GM21381 (cell line): ENCODE results near the gene WRNIP1.
"Not testable (repeated sequence)": the region's sequence is repeated elsewhere in the genome, so short reads cannot be mapped to it uniquely, and the experiment has no call there.

Experiments used
- ATAC-seq: cut with Tn5 transposase; IDR thresholded peaks from one replicate; pipeline ENCODE4 v1.9.1; 2021; ENCODE audit warnings: mild to moderate bottlenecking, moderate library complexity; ENCODE audit not compliant: unreplicated experiment

The WRNIP1 gene

GRCh38 chr6:2782825-2783187 lies 17.6 kb downstream of the WRNIP1 start:
- ATAC-seq, result no peak

GRCh38 chr6:2783188-2783963 lies 18.2 kb downstream of the WRNIP1 start:
- ATAC-seq, result no peak

GRCh38 chr6:2784061-2784460 lies 18.9 kb downstream of the WRNIP1 start:
- ATAC-seq, result no peak

GRCh38 chr6:2784930-2785329 lies 19.7 kb downstream of the WRNIP1 start:
- no peak for ATAC-seq

- ATAC-seq, result no peak
These were observed 21.1 kb downstream of the WRNIP1 start for GRCh38 chr6:2786269-2786668.

GRCh38 chr6:2790588-2791449 lies 25.6 kb downstream of the WRNIP1 start:
- peak; percentile 74 for ATAC-seq

GRCh38 chr6:2791450-2791974 lies 26.3 kb downstream of the WRNIP1 start:
- no peak for ATAC-seq

GRCh38 chr6:2792330-2793110 lies 27.3 kb downstream of the WRNIP1 start:
- ATAC-seq, result no peak

- ATAC-seq, result no peak
These were observed 28.4 kb downstream of the WRNIP1 start for GRCh38 chr6:2793534-2794151.

GRCh38 chr6:2794171-2794730 lies 29.1 kb downstream of the WRNIP1 start:
- no peak for ATAC-seq

- ATAC-seq, result no peak
These were observed 30.0 kb downstream of the WRNIP1 start for GRCh38 chr6:2795162-2795561.

- no peak for ATAC-seq
These were observed 30.8 kb downstream of the WRNIP1 start for GRCh38 chr6:2795956-2796355.

- no peak for ATAC-seq
These were observed 31.7 kb downstream of the WRNIP1 start for GRCh38 chr6:2796861-2797260.

- ATAC-seq, result no peak
These were observed 32.4 kb downstream of the WRNIP1 start for GRCh38 chr6:2797564-2798031.

- ATAC-seq, result no peak
These were observed 33.5 kb downstream of the WRNIP1 start for GRCh38 chr6:2798586-2799134.

GRCh38 chr6:2799936-2800527 lies 34.8 kb downstream of the WRNIP1 start:
- ATAC-seq, result no peak

GRCh38 chr6:2800552-2801316 lies 35.5 kb downstream of the WRNIP1 start:
- no peak for ATAC-seq

GRCh38 chr6:2801687-2802086 lies 36.5 kb downstream of the WRNIP1 start:
- not testable (repeated sequence) for ATAC-seq
